HepG2 (cell line): ENCODE data around the gene HHIPL2. TPM values are rescaled to one million over a fixed set of nuclear protein-coding genes. Genes with fewer than 3 reads are reported as not detected.

ENCODE experiments used
- EZH2 ChIP-seq: conservative IDR thresholded peaks from 2 replicates; pipeline ENCODE4 v1.6.1; 2012; ENCODE audit warnings: mild to moderate bottlenecking, low read depth, low read length, moderate library complexity
- HDAC6 ChIP-seq: fragments of 200-600 bp; sonication (generic); IDR thresholded peaks from 2 replicates; pipeline ENCODE4 v1.7.0; 2017; ENCODE audit warnings: mild to moderate bottlenecking, antibody characterized with exemption, low read length, low read depth
- LRRFIP1 ChIP-seq: sonication (generic); formaldehyde crosslinking; conservative IDR thresholded peaks from 2 replicates; pipeline ENCODE4 v1.4.0; 2020; ENCODE audit warnings: missing genetic modification reagents
- MIER3 ChIP-seq: IDR thresholded peaks from 2 replicates; pipeline ENCODE4 v1.6.1; 2016; ENCODE audit warnings: missing compliant biosample characterization, borderline replicate concordance
- MXI1 ChIP-seq: IDR thresholded peaks from 3 replicates; pipeline ENCODE4 v1.6.1; 2012; ENCODE audit warnings: low read depth, low read length, inconsistent platforms, borderline replicate concordance
- NPAS2 ChIP-seq: sonication (generic); formaldehyde crosslinking; IDR thresholded peaks from 2 replicates; pipeline ENCODE4 v1.8.0; 2022; ENCODE audit warnings: mild to moderate bottlenecking, missing genetic modification reagents, borderline replicate concordance
- RERE ChIP-seq: IDR thresholded peaks from 2 replicates; pipeline ENCODE4 v1.6.1; 2016; ENCODE audit warnings: low read depth, missing genetic modification reagents, missing compliant biosample characterization
- SRSF4 ChIP-seq: fragments of 200-400 bp; formaldehyde crosslinking; IDR thresholded peaks from one replicate; pipeline ENCODE4 v1.6.1; 2018; ENCODE audit warnings: mild to moderate bottlenecking, low read depth, low read length, moderate library complexity; ENCODE audit not compliant: poor library complexity, severe bottlenecking
- ZNF557 ChIP-seq: sonication (generic); formaldehyde crosslinking; IDR thresholded peaks from 2 replicates; pipeline ENCODE4 v1.4.0; 2020; ENCODE audit warnings: missing genetic modification reagents
- ZNF570 ChIP-seq: sonication (generic); formaldehyde crosslinking; IDR thresholded peaks from 2 replicates; pipeline ENCODE4 v1.4.0; 2020; ENCODE audit warnings: mild to moderate bottlenecking, missing genetic modification reagents, borderline replicate concordance
- ZNF687 ChIP-seq: sonication (generic); formaldehyde crosslinking; IDR thresholded peaks from 2 replicates; pipeline ENCODE4 v1.5.1; 2020; ENCODE audit warnings: mild to moderate bottlenecking, missing genetic modification reagents, moderate library complexity
- ZNF766 ChIP-seq: sonication (generic); formaldehyde crosslinking; IDR thresholded peaks from 2 replicates; pipeline ENCODE4 v1.5.0; 2020; ENCODE audit warnings: missing genetic modification reagents, borderline replicate concordance
- ZNF788 ChIP-seq: sonication (generic); formaldehyde crosslinking; IDR thresholded peaks from 2 replicates; pipeline ENCODE4 v1.5.0; 2020; ENCODE audit warnings: mild to moderate bottlenecking, missing genetic modification reagents, borderline replicate concordance
- polyA plus RNA-seq, 8 experiments: library from polyadenylated mRNA; depleted of rRNA in 3 of 8; stranded (reverse) in 7 of 8; unstranded in 1 of 8; fragments of >200 nt; fragmentation: Illumina TruSeq in 4 of 8; extraction: Trizol in 4 of 8; gene quantifications; 2 replicates each; pipeline versions ENCODE4 v1.2.1 to v1.2.3, GENCODE V29; 2011 to 2016; ENCODE audit warnings: low read depth in 4 of 8, missing spikeins in 1 of 8, mixed read lengths in 1 of 8; ENCODE audit not compliant: insufficient read depth in 1 of 8
- total RNA-seq, 5 experiments: library from RNA; depleted of rRNA; stranded (reverse); fragments of >200 nt; fragmentation: Illumina TruSeq; extraction: Trizol; gene quantifications; 2 replicates each; pipeline ENCODE4 v1.2.3, GENCODE V29; 2016; ENCODE audit warnings: low read depth in 1 of 5

Gene HHIPL2
- total and polyA plus RNA-seq, 2 of the 13 experiments (the other 11 are each of a cell fraction or from before 2014, with no cell fraction given) = 0.53 to 1.3 TPM

- TF ChIP-seq RERE (CRISPR knock-in tag) (0 out of 2 replicates have a peak, but pooled peaks have one; percentile 48), NPAS2 (CRISPR knock-in tag) (no peak), ZNF570 (CRISPR knock-in tag) (no peak), ZNF687 (CRISPR knock-in tag) (peak; percentile 85), SRSF4 (no peak), ZNF557 (peak; percentile 66; the same call in 1 of the 2 replicates), MXI1 (peak; percentile 65; the same call in 1 of the 3 replicates), MIER3 (CRISPR knock-in tag) (no peak), LRRFIP1 (no peak), HDAC6 (no peak), EZH2 (no peak), ZNF788 (CRISPR knock-in tag) (no peak; the same call in 1 of the 2 replicates), ZNF766 (CRISPR knock-in tag) (peak; percentile 42; the same call in 1 of the 2 replicates)
These were observed 41.8 kb upstream of the HHIPL2 start, which contains the start of gene TAF1A (continued) for GRCh38 chr1:222589462-222590302.
